Naive thymus-derived CD4-positive, alpha-beta T cell (primary cell): ENCODE measurements around the gene PIGL. TPM values are rescaled to one million over a fixed set of nuclear protein-coding genes. Genes with fewer than 3 reads are reported as not detected.
"Not testable (repeated sequence)": the region's sequence is repeated elsewhere in the genome, so short reads cannot be mapped to it uniquely, and the experiment has no call there.

Source experiments
- ATAC-seq: fragments of 150-1000 bp; cut with Tn5 transposase; 2 replicates; pipeline ENCODE4 v1.10.0; 2021; ENCODE audit warnings: mild to moderate bottlenecking, moderate library complexity
- CTCF ChIA-PET: fragments of 350-600 bp; sonication (Branson Sonifier 250); formaldehyde crosslinking; loops from one replicate; lab custom pipeline; 2021; ENCODE audit warnings: antibody characterized with exemption; lab: Charles Lee
- POLR2A ChIA-PET: fragments of 350-600 bp; sonication (Branson Sonifier 250); formaldehyde crosslinking; loops from one replicate; lab custom pipeline; 2021; ENCODE audit warnings: antibody characterized with exemption, inconsistent platforms; lab: Charles Lee
- DNase-seq, 9 donors: peaks; one replicate each; pipeline versions ENCODE4 v3.0.0 to v3.0.0-alpha.2; 2020 to 2022; ENCODE audit warnings: mixed read lengths in 1 of 9
- H3K27ac ChIP-seq: one replicate; pipeline ENCODE4 v1.7.0; 2013; ENCODE audit warnings: mild to moderate bottlenecking, low read depth, low read length, moderate library complexity
- H3K27me3 ChIP-seq, 2 donors: one replicate each; pipeline ENCODE4 v1.7.0; 2013; ENCODE audit warnings: low read length in 2 of 2, mild to moderate bottlenecking in 2 of 2, moderate library complexity in 2 of 2; ENCODE audit not compliant: control insufficient read depth in 2 of 2, insufficient read depth in 2 of 2
- H3K36me3 ChIP-seq, 3 experiments: 1 replicate in 2 of 3; 2 replicates in 1 of 3; pipeline ENCODE4 v1.7.0; 2013; ENCODE audit warnings: low read length in 3 of 3, mild to moderate bottlenecking in 3 of 3, moderate library complexity in 1 of 3; ENCODE audit not compliant: insufficient read depth in 3 of 3, control insufficient read depth in 2 of 3
- H3K4me1 ChIP-seq, 2 donors: one replicate each; pipeline ENCODE4 v1.7.0; 2013; ENCODE audit warnings: low read length in 2 of 2, mild to moderate bottlenecking in 2 of 2, moderate library complexity in 1 of 2; ENCODE audit not compliant: control insufficient read depth in 2 of 2, insufficient read depth in 2 of 2
- H3K4me3 ChIP-seq: 2 replicates; pipeline ENCODE4 v1.7.0; 2013; ENCODE audit warnings: mild to moderate bottlenecking, low read length
- H3K9me3 ChIP-seq, 3 experiments: 1 replicate in 2 of 3; 2 replicates in 1 of 3; pipeline ENCODE4 v1.7.0; 2013; ENCODE audit warnings: low read length in 3 of 3; ENCODE audit not compliant: control insufficient read depth in 2 of 3
- H3K27ac Mint-ChIP-seq, 9 donors: one replicate each; pipeline ENCODE4 v1.8.0; 2020 to 2022; ENCODE audit warnings: mixed read lengths in 9 of 9, mild to moderate bottlenecking in 8 of 9, moderate library complexity in 5 of 9, inconsistent platforms in 2 of 9
- H3K27me3 Mint-ChIP-seq, 5 donors: one replicate each; pipeline ENCODE4 v1.8.0; 2021 to 2022; ENCODE audit warnings: mixed read lengths in 5 of 5, mild to moderate bottlenecking in 1 of 5
- H3K36me3 Mint-ChIP-seq, 5 donors: one replicate each; pipeline ENCODE4 v1.8.0; 2020 to 2022; ENCODE audit warnings: mixed read lengths in 5 of 5, mild to moderate bottlenecking in 3 of 5, inconsistent platforms in 1 of 5
- H3K4me1 Mint-ChIP-seq, 7 donors: one replicate each; pipeline ENCODE4 v1.8.0; 2020 to 2022; ENCODE audit warnings: mixed read lengths in 7 of 7, mild to moderate bottlenecking in 3 of 7, inconsistent platforms in 1 of 7
- H3K4me3 Mint-ChIP-seq, 10 donors: one replicate each; pipeline ENCODE4 v1.8.0; 2020 to 2022; ENCODE audit warnings: mild to moderate bottlenecking in 10 of 10, mixed read lengths in 10 of 10, moderate library complexity in 6 of 10, inconsistent platforms in 2 of 10
- H3K9me3 Mint-ChIP-seq, 11 donors: one replicate each; pipeline ENCODE4 v1.8.0; 2020 to 2022; ENCODE audit warnings: mixed read lengths in 11 of 11, mild to moderate bottlenecking in 4 of 11, inconsistent platforms in 1 of 11, moderate library complexity in 1 of 11
- intact Hi-C, 2 donors: fragments of 100-400 bp; cut with micrococcal nuclease; formaldehyde crosslinking; loops; one replicate each; pipeline ENCODE4 v1.15.1; 2023
- polyA plus RNA-seq, 2 donors: library from polyadenylated mRNA; unstranded; fragments of 300-500 nt; fragmentation: Illumina TruSeq; gene quantifications; one replicate each; pipeline ENCODE4 v1.2.3, GENCODE V29; 2021
- total RNA-seq, 6 experiments: library from RNA in 5 of 6; stranded (reverse) in 5 of 6; gene quantifications; 1 replicate in 5 of 6; 2 replicates in 1 of 6; pipeline ENCODE4 v1.2.3 and lab custom pipeline; 2021 to 2026

Gene PIGL
- total and polyA plus RNA-seq, 7 experiments from 2014 or later, result 12.3 to 82.5 (median 73.2) TPM

DNA sequence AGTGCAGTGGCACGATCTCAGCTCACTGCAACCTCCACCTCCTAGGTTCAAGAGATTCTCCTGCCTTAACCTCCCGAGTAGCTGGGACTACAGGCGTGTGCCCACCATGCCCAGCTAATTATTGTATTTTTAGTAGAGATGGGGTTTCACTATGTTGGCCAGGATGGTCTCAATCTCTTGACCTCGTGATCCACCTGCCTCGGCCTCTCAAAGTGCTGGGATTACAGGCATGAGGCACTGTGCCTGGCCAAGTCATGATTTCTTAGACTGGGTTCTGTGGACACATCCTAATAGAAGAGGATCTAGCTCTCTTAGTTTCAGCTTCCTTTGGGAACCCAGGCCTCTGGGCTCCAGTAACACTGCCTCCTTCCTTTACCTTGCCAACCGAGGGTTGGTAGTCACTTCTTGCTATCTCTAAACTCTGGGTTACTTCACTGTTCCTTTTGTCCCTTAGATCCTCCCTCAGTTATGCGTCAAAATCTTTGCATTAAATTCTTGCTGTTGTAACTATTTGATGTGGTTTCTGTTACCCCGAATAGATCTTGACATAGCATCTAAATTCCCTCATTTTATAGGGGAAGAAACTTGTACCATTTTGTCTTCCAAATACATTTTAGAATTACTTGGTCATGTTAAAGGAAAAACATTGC, 13.0 kb downstream of the PIGL start:
- H3K4me3 ChIP-seq, H3K27ac ChIP-seq, H3K27me3 Mint-ChIP-seq, H3K9me3 ChIP-seq, H3K36me3 ChIP-seq, intact Hi-C loops, H3K4me1 ChIP-seq, ATAC-seq, H3K9me3 Mint-ChIP-seq, H3K27me3 ChIP-seq: not testable (repeated sequence)
- H3K4me1 Mint-ChIP-seq, result peaks cover 20 to 42% (median 28%) of the 10 kb centered on the region in 7 donors
- POLR2A ChIA-PET, result interaction anchor here (0.5 to 1.0 kb wide), 2 partner anchors 15 to 221 kb away, joined by 3 to 4 read pairs; partner anchors contain the start of gene NCOR1
- DNase-seq, result peak in 1 of 9 donors; percentile 18
- CTCF ChIA-PET, result interaction anchor here (0.6 kb wide), 2 partner anchors 123 to 183 kb away, joined by 3 to 4 read pairs; partner anchors contain the start of gene CENPV
- peak overlapping the region; percentile 4 to 83 (median 47) for H3K27ac Mint-ChIP-seq
- H3K36me3 Mint-ChIP-seq, result peaks cover 4 to 26% (median 13%) of the 10 kb centered on the region in 5 donors
- peak overlapping the region in 7 of 10 donors; percentile 11 to 86 (median 22) for H3K4me3 Mint-ChIP-seq

- H3K27me3 ChIP-seq, result no peaks in the 10 kb centered on the region
- intact Hi-C loops, result no loop called here
- H3K27ac Mint-ChIP-seq, result peak overlapping the region in 1 of 9 donors; percentile 41
- H3K4me1 ChIP-seq, result peaks cover 8% of the 10 kb centered on the region in 2 donors
- no peak overlapping the region for H3K27ac ChIP-seq
- DNase-seq, result no peak
- H3K27me3 Mint-ChIP-seq, result no peaks in the 10 kb centered on the region
- peaks cover 4 to 27% (median 21%) of the 10 kb centered on the region in 5 donors for H3K36me3 Mint-ChIP-seq
- POLR2A ChIA-PET, result no interaction called here
- peaks cover 0 to 12% (median 0%) of the 10 kb centered on the region in 3 experiments for H3K36me3 ChIP-seq
- CTCF ChIA-PET, result no interaction called here
- H3K9me3 ChIP-seq, result no peaks in the 10 kb centered on the region
- no peak for ATAC-seq
- H3K4me3 ChIP-seq, result no peak overlapping the region
- peaks cover 15 to 27% (median 21%) of the 10 kb centered on the region in 7 donors for H3K4me1 Mint-ChIP-seq
- H3K4me3 Mint-ChIP-seq, result no peak overlapping the region
- no peaks in the 10 kb centered on the region for H3K9me3 Mint-ChIP-seq
Observed at GRCh38 chr17:16232391-16232790, 15.4 kb downstream of the PIGL start.

- ATAC-seq (no peak), DNase-seq (no peak)
- Histone ChIP-seq H3K4me1 (no peaks in the 10 kb centered on the region), H3K9me3 (no peaks in the 10 kb centered on the region), H3K4me3 (no peak overlapping the region), H3K27ac (no peak overlapping the region), H3K36me3 (peaks cover 0 to 3% (median 0%) of the 10 kb centered on the region in 3 experiments), H3K27me3 (no peaks in the 10 kb centered on the region)
- H3K4me3 Mint-ChIP-seq, result peak overlapping the region in 1 of 10 donors; percentile 27
- peaks cover 0 to 13% (median 6%) of the 10 kb centered on the region in 7 donors for H3K4me1 Mint-ChIP-seq
- H3K27me3 Mint-ChIP-seq, result no peaks in the 10 kb centered on the region
- H3K27ac Mint-ChIP-seq, result peak overlapping the region in 1 of 9 donors; percentile 6
- intact Hi-C loops, result no loop called here
- peaks cover 0 to 27% (median 13%) of the 10 kb centered on the region in 5 donors for H3K36me3 Mint-ChIP-seq
- POLR2A ChIA-PET, result no interaction called here
- CTCF ChIA-PET, result no interaction called here
- no peaks in the 10 kb centered on the region for H3K9me3 Mint-ChIP-seq
Observed at GRCh38 chr17:16239931-16240330, 22.9 kb downstream of the PIGL start.

DNA sequence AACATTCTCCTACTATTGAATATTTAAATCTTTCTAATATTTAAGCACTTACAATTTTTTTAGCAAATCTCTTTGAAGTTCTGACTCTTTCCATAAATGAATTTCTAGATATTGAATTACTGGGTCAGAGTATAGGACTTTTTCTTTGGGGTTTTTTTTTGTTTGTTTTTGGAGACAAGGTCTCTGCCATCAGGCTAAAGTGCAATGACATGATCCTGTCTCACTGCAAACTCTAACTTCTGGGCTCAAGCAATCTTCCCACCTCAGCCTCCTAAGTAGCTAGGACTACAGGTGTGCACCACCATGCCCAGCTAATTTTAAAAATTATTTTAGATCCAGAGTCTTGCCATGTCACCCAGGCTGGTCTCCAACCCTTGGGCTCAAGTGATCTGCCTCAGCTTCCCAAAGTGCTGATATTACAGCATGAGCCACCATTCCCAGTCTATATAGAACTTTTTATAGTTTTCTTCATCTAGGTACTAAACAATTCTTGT, 24.9 kb downstream of the PIGL start:
- intact Hi-C loops, result no loop called here
- H3K27ac ChIP-seq, result no peak overlapping the region
- no peaks in the 10 kb centered on the region for H3K36me3 ChIP-seq
- H3K27ac Mint-ChIP-seq, result peak overlapping the region in 1 of 9 donors; percentile 28
- no peak overlapping the region for H3K4me3 Mint-ChIP-seq
- ATAC-seq (no peak), DNase-seq (no peak)
- H3K27me3 ChIP-seq, result no peaks in the 10 kb centered on the region
- no peaks in the 10 kb centered on the region for H3K27me3 Mint-ChIP-seq
- no peaks in the 10 kb centered on the region for H3K4me1 ChIP-seq
- H3K9me3 ChIP-seq, result no peaks in the 10 kb centered on the region
- H3K4me1 Mint-ChIP-seq, result peaks cover 0 to 12% (median 8%) of the 10 kb centered on the region in 7 donors
- H3K9me3 Mint-ChIP-seq, result no peaks in the 10 kb centered on the region
- peaks cover 1 to 16% (median 8%) of the 10 kb centered on the region in 5 donors for H3K36me3 Mint-ChIP-seq
- H3K4me3 ChIP-seq, result no peak overlapping the region
- POLR2A ChIA-PET, result no interaction called here
- CTCF ChIA-PET, result no interaction called here

DNA sequence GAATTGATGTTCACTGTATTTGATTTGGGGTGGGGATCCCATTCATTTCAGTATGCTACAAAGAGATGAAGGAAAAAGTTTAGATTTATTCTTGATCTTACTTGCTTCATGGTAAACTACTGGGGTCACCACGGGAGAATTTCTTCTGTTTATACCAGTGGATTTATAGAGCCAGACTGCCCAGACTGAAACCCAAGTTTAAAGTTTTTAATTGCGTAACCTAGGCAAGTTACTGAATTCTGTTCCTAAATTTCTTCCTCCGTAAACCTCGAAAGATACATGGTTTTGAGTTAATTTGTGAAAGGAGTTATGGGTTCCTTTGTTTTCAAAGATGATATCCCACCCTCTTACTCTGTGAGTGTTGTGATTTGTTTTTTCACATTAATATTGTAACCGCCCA, 26.4 kb downstream of the PIGL start:
- Mint-ChIP-seq H3K4me3 (no peak overlapping the region), H3K4me1 (peaks cover 2 to 13% (median 8%) of the 10 kb centered on the region in 7 donors), H3K27me3 (no peaks in the 10 kb centered on the region), H3K9me3 (no peaks in the 10 kb centered on the region), H3K27ac (no peak overlapping the region), H3K36me3 (peaks cover 4 to 27% (median 15%) of the 10 kb centered on the region in 5 donors)
- H3K27me3 ChIP-seq, result no peaks in the 10 kb centered on the region
- CTCF ChIA-PET, result no interaction called here
- no peak overlapping the region for H3K4me3 ChIP-seq
- H3K27ac ChIP-seq, result no peak overlapping the region
- no peaks in the 10 kb centered on the region for H3K36me3 ChIP-seq
- intact Hi-C loops, result no loop called here
- POLR2A ChIA-PET, result no interaction called here
- no peak for ATAC-seq
- no peaks in the 10 kb centered on the region for H3K9me3 ChIP-seq
- no peak for DNase-seq
- no peaks in the 10 kb centered on the region for H3K4me1 ChIP-seq

GRCh38 chr17:16243801-16244567, 27.0 kb downstream of the PIGL start:
- peaks cover 4 to 33% (median 20%) of the 10 kb centered on the region in 5 donors for H3K36me3 Mint-ChIP-seq
- ChIA-PET CTCF (no interaction called here), POLR2A (no interaction called here)
- Histone ChIP-seq H3K4me1 (no peaks in the 10 kb centered on the region), H3K27ac (no peak overlapping the region), H3K27me3 (no peaks in the 10 kb centered on the region), H3K9me3 (no peaks in the 10 kb centered on the region), H3K36me3 (no peaks in the 10 kb centered on the region), H3K4me3 (no peak overlapping the region)
- H3K27ac Mint-ChIP-seq, result peak overlapping the region in 1 of 9 donors; percentile 22
- peaks cover 5 to 17% (median 8%) of the 10 kb centered on the region in 7 donors for H3K4me1 Mint-ChIP-seq
- H3K4me3 Mint-ChIP-seq, result no peak overlapping the region
- DNase-seq (no peak), ATAC-seq (no peak)
- no peaks in the 10 kb centered on the region for H3K9me3 Mint-ChIP-seq
- no peaks in the 10 kb centered on the region for H3K27me3 Mint-ChIP-seq
- intact Hi-C loops, result no loop called here
